GM19372 (cell line): ENCODE measurements around the gene ACMSD.

Experiments used
- ATAC-seq: cut with Tn5 transposase; IDR thresholded peaks from one replicate; pipeline ENCODE4 v1.9.1; 2021; ENCODE audit warnings: mild to moderate bottlenecking, low read depth, moderate library complexity; ENCODE audit not compliant: unreplicated experiment

ACMSD gene

DNA sequence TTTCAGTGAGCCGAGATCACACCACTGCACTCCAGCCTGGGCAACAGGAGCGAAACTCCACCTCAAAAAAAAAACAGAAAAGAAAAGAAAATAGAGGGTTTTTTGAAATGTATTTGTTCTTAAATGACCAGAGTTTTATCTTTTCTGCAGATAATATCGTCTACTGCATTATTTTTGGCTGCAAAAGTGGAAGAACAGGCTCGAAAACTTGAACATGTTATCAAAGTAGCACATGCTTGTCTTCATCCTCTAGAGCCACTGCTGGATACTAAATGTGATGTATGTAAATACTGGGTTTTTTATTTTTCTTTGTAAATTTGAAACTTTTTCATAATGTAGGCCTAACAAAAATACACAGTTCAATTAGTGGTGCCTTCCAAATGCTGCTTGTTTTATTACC, 98.3 kb downstream of the ACMSD start:
- ATAC-seq, result no peak

GRCh38 chr2:134943540-134943939, 105.1 kb downstream of the ACMSD start:
- peak; percentile 69 for ATAC-seq

DNA sequence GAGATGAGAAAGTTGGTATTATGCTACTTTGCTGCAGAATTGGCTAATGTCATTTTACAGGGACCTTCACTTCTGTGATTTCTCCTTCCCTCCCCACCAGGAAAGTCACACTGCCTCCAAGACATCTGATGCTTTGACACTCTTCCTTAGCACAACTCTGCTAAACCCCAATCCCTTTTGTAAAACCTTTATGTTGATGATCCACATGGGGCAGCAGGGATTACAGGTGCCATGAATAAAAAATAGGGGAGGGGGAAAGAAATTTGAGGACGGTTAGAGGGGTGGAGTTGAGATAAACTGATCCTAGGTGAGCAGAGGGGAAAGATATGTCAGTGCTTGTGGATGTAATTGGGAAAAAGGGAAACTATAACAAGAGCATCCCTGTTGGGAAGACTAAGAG, 106.6 kb downstream of the ACMSD start:
- no peak for ATAC-seq

GRCh38 chr2:134946073-134946472, 107.7 kb downstream of the ACMSD start:
- no peak for ATAC-seq

GRCh38 chr2:134949981-134950708, 111.7 kb downstream of the ACMSD start:
- no peak for ATAC-seq

DNA sequence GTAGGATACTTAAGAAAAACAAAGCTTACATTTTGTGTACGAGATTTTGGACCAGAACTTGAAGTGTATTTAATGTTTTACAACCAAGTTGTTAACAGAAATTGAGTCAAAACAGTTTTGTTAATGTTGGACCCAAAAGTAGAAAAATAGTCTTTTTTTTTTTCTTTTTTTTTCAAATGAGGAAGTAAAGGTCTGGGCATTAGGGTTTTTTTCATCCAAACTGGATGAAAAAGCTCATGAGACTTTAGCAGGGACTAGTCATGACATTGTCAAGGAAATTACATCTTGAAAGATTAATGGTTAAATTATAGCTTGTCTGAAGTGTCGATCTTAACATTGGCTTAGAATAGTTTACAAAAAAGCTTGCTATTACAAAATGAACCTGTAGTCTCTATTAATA, 112.5 kb downstream of the ACMSD start:
- no peak for ATAC-seq
